Measurements from ENCODE around the gene MYH13.

Gene MYH13

DNA sequence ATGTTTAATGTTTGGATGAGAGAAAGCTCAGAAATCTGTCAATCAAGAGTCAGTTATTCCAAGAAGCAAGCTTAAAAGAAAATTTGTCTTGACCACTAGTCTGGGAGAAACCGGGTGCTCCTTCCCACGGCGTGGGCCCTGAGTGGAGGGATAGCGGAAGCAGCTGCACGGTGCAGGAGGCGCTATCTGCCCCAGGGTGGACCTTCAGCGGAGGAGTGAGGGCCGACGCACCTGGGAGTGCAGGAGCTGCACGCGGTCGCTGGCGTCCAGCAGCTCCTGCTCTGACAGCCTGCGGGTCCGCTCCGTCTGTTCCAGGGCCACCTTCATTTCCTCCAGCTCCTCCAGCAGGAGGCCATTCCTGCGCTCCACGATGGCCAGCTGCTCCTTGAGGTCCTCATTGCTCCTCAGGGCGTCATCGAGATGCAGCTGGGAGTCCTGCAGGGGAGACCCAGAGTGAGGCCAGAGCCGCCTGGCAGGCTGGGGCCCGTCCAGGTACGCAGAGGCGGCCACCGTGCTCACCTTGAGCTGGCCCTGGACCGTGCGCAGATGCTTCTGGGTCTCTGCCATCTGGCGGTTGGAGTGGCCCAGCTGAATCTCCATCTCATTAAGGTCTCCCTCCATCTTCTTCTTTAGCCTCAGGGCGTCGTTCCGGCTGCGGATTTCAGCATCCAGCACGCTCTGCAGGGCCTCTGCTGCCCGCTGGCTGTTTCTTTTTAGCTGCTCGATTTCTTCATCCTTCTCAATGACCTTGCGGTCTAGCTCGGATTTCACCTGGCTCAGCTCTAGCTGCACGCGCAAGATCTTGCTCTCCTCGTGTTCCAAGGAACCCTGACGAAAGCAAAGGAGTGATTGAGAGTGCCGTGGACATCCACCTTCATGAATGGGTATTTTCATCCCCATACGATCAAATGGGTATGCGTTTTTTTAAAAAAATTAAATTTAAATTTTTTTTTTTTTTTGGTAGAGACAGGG lies 63.5 kb downstream of the MYH13 start:
- H3K27ac ChIP-seq = no peak overlapping the region
- no peak overlapping the region for H3K4me3 ChIP-seq (ENCODE audit: low read depth, low read length)
- H3K27me3 ChIP-seq (replicated peaks) = no peaks in the 10 kb centered on the region
- no peaks in the 10 kb centered on the region for H3K36me3 ChIP-seq (replicated peaks)
- TF ChIP-seq CTCF (IDR thresholded peaks at IDR 0.05; ENCODE audit: low read depth, low read length, missing control alignments) = no peak
- in situ Hi-C loops (cut with HindIII; ENCODE audit: low pct_ligation_motif_present, low sequenced_read_pairs) = no loop called here
- DNase-seq = no peak

DNA sequence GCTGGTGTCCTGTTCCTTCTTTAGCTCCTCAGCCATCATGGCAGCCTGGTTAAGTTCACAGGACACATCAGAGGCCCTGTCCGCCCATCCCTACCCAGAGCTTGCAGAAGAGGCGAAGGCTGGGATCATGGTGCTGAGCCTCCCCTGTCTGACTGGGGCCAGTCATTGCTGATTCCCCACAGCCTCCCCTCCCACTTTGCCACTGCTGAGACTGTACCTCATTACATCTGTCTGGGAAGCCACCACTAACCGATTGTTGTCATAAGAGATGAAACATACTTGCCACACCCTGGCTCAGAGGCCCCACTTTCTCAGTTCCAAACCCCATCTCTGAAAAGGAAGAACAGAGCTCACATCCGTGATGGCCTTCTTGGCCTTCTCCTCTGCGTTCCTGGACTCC lies 66.2 kb downstream of the MYH13 start:
- Histone ChIP-seq H3K27me3 (replicated peaks) (no peaks in the 10 kb centered on the region), H3K4me3 (ENCODE audit: low read depth, low read length) (no peak overlapping the region)
- no peak for TF ChIP-seq CTCF (IDR thresholded peaks at IDR 0.05; ENCODE audit: low read depth, low read length, missing control alignments)

GRCh38 chr17:10305398-10305797 lies 67.4 kb downstream of the MYH13 start:
- no peak for TF ChIP-seq CTCF (IDR thresholded peaks at IDR 0.05; ENCODE audit: low read depth, low read length, missing control alignments)
- in situ Hi-C loops (cut with HindIII; ENCODE audit: low pct_ligation_motif_present, low sequenced_read_pairs) = no loop called here

More for the DNA sequence above, 66.2 kb downstream of the MYH13 start:
- Histone ChIP-seq H3K27ac (no peak overlapping the region), H3K36me3 (replicated peaks) (no peaks in the 10 kb centered on the region)
- no peak for DNase-seq
- in situ Hi-C loops (cut with HindIII; ENCODE audit: low pct_ligation_motif_present, low sequenced_read_pairs) = no loop called here

DNA sequence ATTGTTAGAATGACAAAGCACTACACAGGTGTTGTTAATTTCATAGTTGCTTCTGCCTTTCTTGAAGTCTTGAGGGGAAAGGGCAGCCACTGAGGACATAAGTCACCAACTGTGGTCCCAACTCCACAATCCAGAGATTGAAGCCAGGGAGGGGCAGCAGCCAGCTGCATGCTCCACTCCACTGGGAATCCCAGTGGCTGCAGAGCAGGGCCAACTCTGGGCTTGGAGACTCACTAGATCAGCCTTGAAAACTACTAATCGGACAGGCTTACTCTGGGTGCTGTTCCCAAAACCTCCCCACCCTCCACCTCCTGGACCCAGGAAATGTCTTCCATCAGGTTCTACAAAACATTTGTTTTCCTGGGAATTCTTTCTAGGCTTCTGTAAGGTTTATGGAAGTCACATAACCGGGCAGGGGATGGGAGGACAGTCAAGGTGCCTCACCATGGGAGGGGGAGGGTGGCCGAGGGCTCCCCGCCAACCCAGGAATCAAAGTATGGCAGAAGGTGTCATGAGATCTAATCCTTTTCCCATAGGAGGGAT lies 68.0 kb downstream of the MYH13 start:
- in situ Hi-C loops (cut with HindIII; ENCODE audit: low pct_ligation_motif_present, low sequenced_read_pairs) = no loop called here
- Histone ChIP-seq H3K27me3 (replicated peaks) (no peaks in the 10 kb centered on the region), H3K27ac (no peak overlapping the region), H3K4me3 (ENCODE audit: low read depth, low read length) (no peak overlapping the region), H3K36me3 (replicated peaks) (no peaks in the 10 kb centered on the region)
- TF ChIP-seq CTCF (IDR thresholded peaks at IDR 0.05; ENCODE audit: low read depth, low read length, missing control alignments) = no peak
- DNase-seq = no peak

More at GRCh38 chr17:10305398-10305797, 67.4 kb downstream of the MYH13 start:
- Histone ChIP-seq H3K27ac (no peak overlapping the region), H3K27me3 (replicated peaks) (no peaks in the 10 kb centered on the region), H3K36me3 (replicated peaks) (no peaks in the 10 kb centered on the region), H3K4me3 (ENCODE audit: low read depth, low read length) (no peak overlapping the region)
- DNase-seq = no peak

DNA sequence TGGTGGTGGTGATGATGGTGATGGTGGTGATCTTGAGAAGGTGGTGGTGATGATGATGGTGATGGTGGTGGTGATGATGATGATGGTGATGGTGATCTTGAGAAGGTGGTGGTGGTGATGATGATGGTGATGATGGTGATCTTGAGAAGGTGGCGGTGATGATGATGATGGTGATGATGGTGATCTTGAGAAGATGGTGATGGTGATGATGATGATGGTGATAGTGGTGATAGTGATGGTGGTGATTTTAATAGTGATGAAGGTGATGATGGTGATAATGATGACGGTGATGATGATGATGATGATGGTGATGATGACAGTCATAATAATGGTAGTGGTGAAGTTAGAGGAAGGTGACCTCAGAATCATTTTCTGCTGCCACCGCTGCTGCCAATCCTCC lies 75.1 kb downstream of the MYH13 start:
- no peak for TF ChIP-seq CTCF (IDR thresholded peaks at IDR 0.05; ENCODE audit: low read depth, low read length, missing control alignments)
- in situ Hi-C loops (cut with HindIII; ENCODE audit: low pct_ligation_motif_present, low sequenced_read_pairs) = no loop called here
- no peak overlapping the region for H3K4me3 ChIP-seq (ENCODE audit: low read depth, low read length)

More for the DNA sequence above, 75.1 kb downstream of the MYH13 start:
- H3K27me3 ChIP-seq (replicated peaks) = no peaks in the 10 kb centered on the region
- no peak overlapping the region for H3K27ac ChIP-seq
- no peak for DNase-seq
- no peaks in the 10 kb centered on the region for H3K36me3 ChIP-seq (replicated peaks)
